Measurements from ENCODE around the gene POLR3E. TPM values are rescaled to one million over a fixed set of nuclear protein-coding genes. Genes with fewer than 3 reads are reported as not detected.
"Not testable (repeated sequence)": the region's sequence is repeated elsewhere in the genome, so short reads cannot be mapped to it uniquely, and the experiment has no call there.

The POLR3E gene
- polyA plus RNA-seq, 6 donors from 2014 or later: 8.8 to 15.9 (median 12.5) TPM

DNA sequence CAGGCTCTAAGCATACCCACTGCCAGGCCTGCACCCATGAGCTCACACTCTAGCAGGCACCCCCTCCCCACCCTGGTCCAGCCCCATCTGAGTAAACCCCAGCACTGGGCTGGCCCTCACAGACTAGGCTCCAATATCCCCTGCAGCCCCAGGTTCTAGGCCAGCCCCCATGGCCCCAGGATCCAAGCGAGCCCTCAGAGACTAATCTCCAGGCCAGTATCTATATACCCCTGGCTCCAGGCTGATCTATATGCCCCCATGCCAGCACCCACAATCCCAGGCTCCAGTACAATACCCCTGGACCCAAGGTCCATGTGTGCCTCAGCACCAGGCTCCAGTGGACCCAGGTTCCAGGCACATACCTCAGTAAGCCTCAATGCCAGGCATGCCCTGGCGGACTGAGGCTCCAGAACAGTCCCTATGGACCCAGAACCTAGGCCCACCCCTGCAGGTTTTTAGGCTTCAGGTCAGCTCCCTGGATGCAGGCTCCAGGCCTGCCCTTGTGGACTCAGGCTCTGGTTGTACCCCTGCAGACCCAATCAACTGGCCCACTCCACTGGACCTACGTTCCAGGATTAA lies 38.5 kb downstream of the POLR3E start:
- H3K4me3 Mint-ChIP-seq: no peak overlapping the region
- DNase-seq (no peak), ATAC-seq (ENCODE audit: low read depth in 2 of 2) (no peak)
- H3K4me1 Mint-ChIP-seq: no peaks in the 10 kb centered on the region
- peaks cover 21 to 53% (median 36%) of the 10 kb centered on the region in 7 donors for H3K9me3 Mint-ChIP-seq
- peak overlapping the region in 1 of 6 donors; percentile 54 for H3K27ac Mint-ChIP-seq
- no peaks in the 10 kb centered on the region for H3K27me3 Mint-ChIP-seq
- peaks cover 47 to 70% of the 10 kb centered on the region in 2 donors for H3K36me3 Mint-ChIP-seq

DNA sequence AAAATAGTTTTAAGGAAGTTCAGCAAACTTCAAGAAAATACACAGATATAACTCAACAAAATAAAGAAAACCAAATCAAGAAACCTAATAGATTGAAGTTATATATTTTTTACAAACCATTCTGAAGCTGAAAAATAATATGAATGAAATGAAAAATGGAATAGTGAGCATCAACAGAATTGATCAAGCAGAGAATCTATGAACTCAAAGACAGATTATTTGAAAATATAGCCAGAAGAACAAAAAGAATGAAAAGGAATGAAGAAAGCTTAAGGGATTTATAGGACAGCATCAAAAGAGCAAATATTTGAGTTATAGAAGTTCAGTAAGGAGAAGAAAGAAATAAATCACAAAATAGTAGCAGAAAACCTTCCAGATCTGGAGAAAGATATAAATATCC lies 39.4 kb downstream of the POLR3E start:
- Mint-ChIP-seq H3K36me3 (peaks cover 41 to 65% of the 10 kb centered on the region in 2 donors), H3K27me3 (no peaks in the 10 kb centered on the region), H3K4me1 (no peaks in the 10 kb centered on the region), H3K27ac (no peak overlapping the region), H3K9me3 (peaks cover 21 to 59% (median 39%) of the 10 kb centered on the region in 7 donors), H3K4me3 (no peak overlapping the region)
- DNase-seq: no peak
- no peak for ATAC-seq (ENCODE audit: low read depth in 2 of 2)

DNA sequence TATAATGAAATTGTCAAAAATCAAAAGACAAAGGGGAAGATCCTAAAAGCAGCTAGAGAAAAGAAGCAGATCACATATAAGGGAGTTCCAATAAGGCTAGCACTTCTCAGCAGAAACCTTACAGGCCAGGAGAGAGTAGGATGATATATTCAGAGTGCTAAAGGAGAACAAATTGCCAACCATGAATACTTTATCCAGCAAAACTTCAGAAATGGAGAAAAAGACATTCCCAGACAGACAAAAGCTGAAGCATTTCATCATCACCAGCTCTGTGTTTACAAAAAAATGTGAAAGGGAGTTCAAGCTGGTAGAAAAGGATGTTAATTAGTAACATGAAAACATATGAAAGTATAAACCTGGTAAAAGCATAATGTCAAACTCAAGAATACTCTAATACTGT lies 39.8 kb downstream of the POLR3E start:
- ATAC-seq (ENCODE audit: low read depth in 2 of 2) (no peak), DNase-seq (no peak)
- peaks cover 36 to 61% of the 10 kb centered on the region in 2 donors for H3K36me3 Mint-ChIP-seq
- H3K27me3 Mint-ChIP-seq: no peaks in the 10 kb centered on the region
- no peaks in the 10 kb centered on the region for H3K4me1 Mint-ChIP-seq
- H3K27ac Mint-ChIP-seq: no peak overlapping the region
- peaks cover 21 to 59% (median 39%) of the 10 kb centered on the region in 7 donors for H3K9me3 Mint-ChIP-seq
- H3K4me3 Mint-ChIP-seq: no peak overlapping the region

DNA sequence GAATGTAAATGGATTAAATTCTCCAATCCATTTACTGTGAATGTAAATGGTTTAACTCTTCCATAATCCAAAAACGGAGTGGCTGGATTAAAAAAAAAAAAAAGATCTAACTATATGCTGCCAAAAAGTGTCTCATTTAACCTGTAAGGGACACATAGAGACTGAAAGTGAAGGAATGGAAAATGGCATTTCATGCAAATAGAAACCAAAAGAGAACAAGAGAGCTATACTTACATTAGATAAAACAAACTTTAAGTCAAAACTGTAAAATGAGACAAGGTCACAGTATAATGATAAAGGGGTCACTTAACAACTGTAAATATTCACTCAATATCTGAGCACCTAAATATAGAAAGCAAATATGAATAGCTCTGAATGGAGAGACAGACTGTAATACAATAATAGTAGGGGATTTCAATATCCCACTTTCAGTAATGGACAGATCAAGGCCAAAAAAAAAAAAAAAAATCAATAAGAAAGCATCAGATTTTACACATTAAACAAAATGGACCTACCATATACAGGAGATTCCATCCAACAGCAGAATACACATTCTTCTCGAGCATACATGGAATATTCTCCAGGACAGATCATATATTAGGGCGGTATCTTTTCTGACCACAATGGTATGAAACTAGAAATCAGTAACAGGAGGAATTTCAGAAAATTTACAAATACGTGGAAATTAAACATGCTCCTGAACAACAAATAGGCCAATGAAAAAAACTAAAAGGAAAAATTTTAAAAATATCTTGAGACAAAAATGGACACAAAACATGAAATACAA lies 40.8 kb downstream of the POLR3E start:
- no peak overlapping the region for H3K4me3 Mint-ChIP-seq
- DNase-seq (no peak), ATAC-seq (ENCODE audit: low read depth in 2 of 2) (no peak)
- H3K4me1 Mint-ChIP-seq: no peaks in the 10 kb centered on the region
- H3K36me3 Mint-ChIP-seq: peaks cover 30 to 54% of the 10 kb centered on the region in 2 donors
- peaks cover 21 to 59% (median 39%) of the 10 kb centered on the region in 7 donors for H3K9me3 Mint-ChIP-seq
- H3K27ac Mint-ChIP-seq: peak overlapping the region in 1 of 6 donors; percentile 86
- no peaks in the 10 kb centered on the region for H3K27me3 Mint-ChIP-seq

DNA sequence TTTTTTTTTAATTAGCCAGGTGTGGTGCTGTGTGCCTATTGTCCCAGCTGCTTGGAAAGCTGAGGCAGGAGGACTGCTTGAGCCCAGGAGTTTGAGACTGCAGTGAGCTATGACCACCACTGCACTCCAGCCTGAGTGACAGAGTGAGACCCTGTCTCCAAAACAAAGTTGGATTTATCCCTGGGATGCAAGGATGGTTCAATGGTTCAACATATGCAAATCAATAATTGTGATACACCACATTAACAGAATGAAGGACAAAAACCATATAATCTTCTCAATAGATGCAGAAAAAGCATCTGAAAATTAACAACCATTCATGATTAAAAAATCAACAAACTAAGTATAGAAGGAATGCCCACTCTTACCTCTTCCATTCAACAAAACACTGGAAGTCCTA lies 43.7 kb downstream of the POLR3E start:
- ATAC-seq (ENCODE audit: low read depth in 2 of 2): no peak
- no peak for DNase-seq
- no peak overlapping the region for H3K4me3 Mint-ChIP-seq
- no peaks in the 10 kb centered on the region for H3K4me1 Mint-ChIP-seq
- no peaks in the 10 kb centered on the region for H3K27me3 Mint-ChIP-seq
- peaks cover 16 to 49% (median 35%) of the 10 kb centered on the region in 7 donors for H3K9me3 Mint-ChIP-seq
- H3K36me3 Mint-ChIP-seq: peaks cover 6 to 32% of the 10 kb centered on the region in 2 donors
- H3K27ac Mint-ChIP-seq: no peak overlapping the region

DNA sequence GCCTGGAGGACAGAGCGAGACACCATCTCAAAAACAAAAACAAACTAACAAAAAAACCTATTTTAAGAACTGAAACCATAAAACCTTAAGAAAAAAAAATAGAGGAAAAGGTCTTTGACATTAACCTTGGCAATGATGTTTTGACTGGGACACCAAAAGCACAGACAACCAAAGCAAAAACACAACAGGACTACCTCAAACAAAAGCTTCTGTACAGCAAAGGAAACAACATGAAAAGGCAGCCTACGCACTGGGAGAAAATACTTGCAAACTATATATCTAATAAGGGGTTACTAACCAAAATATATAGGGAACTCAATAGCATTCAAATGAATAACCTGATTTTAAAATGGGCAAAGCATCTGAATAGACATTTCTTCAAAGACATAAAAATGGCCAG lies 44.9 kb downstream of the POLR3E start:
- H3K4me1 Mint-ChIP-seq: no peaks in the 10 kb centered on the region

DNA sequence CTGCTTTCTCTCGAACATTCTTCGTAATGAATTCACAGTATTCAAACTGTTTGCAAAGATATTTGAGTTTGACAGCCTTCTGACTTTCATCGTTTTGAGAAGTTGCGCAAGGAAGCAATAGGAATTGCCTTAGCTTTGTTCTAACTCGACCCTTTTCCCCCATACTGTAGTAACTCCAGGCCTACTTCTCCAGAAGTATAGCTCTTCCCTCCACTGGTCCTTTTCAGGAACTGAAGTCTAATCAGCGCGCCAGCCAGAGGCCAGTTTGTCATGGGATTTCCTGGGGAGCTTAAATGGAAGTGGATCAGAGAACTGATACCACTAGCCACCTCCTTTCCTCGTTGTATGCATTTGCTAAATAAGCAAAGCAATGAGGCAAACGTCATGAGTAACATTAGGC lies 49.3 kb downstream of the POLR3E start:
- ATAC-seq (ENCODE audit: low read depth in 2 of 2) (no peak), DNase-seq (no peak)
- Mint-ChIP-seq H3K4me3 (no peak overlapping the region), H3K27me3 (no peaks in the 10 kb centered on the region), H3K27ac (peak overlapping the region in 2 of 6 donors; percentile 35 to 80), H3K9me3 (peaks cover 0 to 3% (median 0%) of the 10 kb centered on the region in 7 donors), H3K36me3 (peaks cover 7 to 17% of the 10 kb centered on the region in 2 donors), H3K4me1 (no peaks in the 10 kb centered on the region)

More for the DNA sequence above, 44.9 kb downstream of the POLR3E start:
- H3K27ac Mint-ChIP-seq: no peak overlapping the region
- H3K27me3 Mint-ChIP-seq: no peaks in the 10 kb centered on the region
- DNase-seq: no peak
- H3K9me3 Mint-ChIP-seq: peaks cover 6 to 37% (median 24%) of the 10 kb centered on the region in 7 donors
- no peak for ATAC-seq (ENCODE audit: low read depth in 2 of 2)
- H3K36me3 Mint-ChIP-seq: peaks cover 6 to 22% of the 10 kb centered on the region in 2 donors
- no peak overlapping the region for H3K4me3 Mint-ChIP-seq

DNA sequence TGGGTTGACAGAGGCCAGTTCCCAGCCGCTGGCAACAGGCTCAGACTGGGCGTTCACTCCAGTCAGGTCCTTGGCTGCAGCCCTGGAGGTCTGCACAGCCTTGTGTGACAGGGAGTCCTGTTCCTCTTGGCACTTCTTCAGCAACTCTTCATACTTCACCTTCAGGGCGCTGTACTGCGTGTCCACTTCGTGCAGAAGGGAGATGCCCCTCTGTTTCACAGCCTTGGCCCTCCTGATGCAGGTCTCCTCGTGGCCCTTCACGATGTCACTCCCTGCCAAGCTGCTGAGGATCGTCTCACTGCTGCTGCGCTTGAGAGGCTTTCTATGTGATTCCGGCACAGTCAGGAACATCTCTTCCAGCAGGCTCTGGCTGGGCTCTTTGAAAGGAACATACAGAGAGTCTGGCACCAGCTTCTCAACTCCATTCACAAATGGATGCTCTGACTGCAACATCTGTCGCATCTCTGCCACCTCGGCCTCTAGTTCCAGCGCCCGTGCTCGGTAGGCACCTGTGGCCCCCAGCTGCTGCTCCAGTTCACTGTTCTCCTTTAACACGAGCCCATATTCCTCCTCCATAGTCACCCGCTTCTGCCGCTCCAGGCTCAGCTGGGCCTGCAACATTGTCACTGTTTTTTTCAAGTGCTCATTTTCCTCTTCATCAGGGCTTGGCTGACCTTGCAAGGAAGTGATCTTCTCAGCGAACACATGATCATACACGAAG lies 50.1 kb downstream of the POLR3E start:
- DNase-seq (no peak), ATAC-seq (ENCODE audit: low read depth in 2 of 2) (no peak)
- Mint-ChIP-seq H3K27me3 (no peaks in the 10 kb centered on the region), H3K36me3 (peaks cover 7 to 17% of the 10 kb centered on the region in 2 donors), H3K27ac (peak overlapping the region in 3 of 6 donors; percentile 48 to 59 (median 55)), H3K4me3 (no peak overlapping the region), H3K4me1 (no peaks in the 10 kb centered on the region), H3K9me3 (peaks cover 0 to 2% (median 0%) of the 10 kb centered on the region in 7 donors)

DNA sequence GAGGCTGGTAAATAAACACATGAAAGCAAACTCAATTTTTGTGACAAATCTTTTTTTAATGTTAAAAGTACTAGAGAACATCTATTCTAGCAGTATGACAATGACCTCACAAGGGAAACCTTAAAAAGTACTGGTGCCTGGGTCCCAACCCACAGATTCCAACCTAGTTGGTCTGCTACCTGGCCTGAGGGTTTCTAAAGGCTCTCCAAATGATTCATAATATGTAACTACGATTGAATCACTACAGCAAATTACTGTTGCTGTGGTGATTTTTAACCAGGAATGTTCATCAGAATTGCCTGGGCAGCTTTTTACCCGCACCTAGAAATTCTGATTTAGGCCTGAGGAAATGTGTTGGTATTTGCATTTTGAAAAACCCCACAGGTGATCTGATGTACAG lies 51.1 kb downstream of the POLR3E start:
- H3K4me1 Mint-ChIP-seq: no peaks in the 10 kb centered on the region
- no peaks in the 10 kb centered on the region for H3K27me3 Mint-ChIP-seq
- ATAC-seq (ENCODE audit: low read depth in 2 of 2) (no peak), DNase-seq (no peak)
- H3K36me3 Mint-ChIP-seq: peaks cover 7 to 17% of the 10 kb centered on the region in 2 donors
- H3K9me3 Mint-ChIP-seq: peaks cover 0 to 2% (median 0%) of the 10 kb centered on the region in 7 donors
- H3K4me3 Mint-ChIP-seq: no peak overlapping the region
- peak overlapping the region in 1 of 6 donors; percentile 73 for H3K27ac Mint-ChIP-seq

DNA sequence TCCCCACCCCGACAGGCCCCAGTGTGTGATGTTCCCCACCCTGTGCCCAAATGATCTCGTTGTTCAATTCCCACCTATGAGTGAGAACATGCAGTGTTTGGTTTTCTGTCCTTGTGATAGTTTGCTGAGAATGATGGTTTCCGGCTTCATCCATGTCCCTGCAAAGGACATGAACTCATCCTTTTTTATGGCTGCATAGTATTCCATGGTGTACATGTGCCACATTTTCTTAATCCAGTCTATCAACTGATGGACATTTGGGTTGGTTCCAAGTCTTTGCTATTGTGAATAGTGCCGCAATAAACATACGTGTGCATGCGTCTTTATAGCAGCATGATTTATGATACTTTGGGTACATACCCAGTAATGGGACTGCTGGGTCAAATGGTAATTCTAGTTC lies 53.8 kb downstream of the POLR3E start:
- ATAC-seq (ENCODE audit: low read depth in 2 of 2); DNase-seq; H3K27me3 Mint-ChIP-seq; H3K27ac Mint-ChIP-seq; H3K9me3 Mint-ChIP-seq; H3K4me1 Mint-ChIP-seq; H3K4me3 Mint-ChIP-seq: not testable (repeated sequence)
- H3K36me3 Mint-ChIP-seq: peaks cover 7 to 17% of the 10 kb centered on the region in 2 donors

DNA sequence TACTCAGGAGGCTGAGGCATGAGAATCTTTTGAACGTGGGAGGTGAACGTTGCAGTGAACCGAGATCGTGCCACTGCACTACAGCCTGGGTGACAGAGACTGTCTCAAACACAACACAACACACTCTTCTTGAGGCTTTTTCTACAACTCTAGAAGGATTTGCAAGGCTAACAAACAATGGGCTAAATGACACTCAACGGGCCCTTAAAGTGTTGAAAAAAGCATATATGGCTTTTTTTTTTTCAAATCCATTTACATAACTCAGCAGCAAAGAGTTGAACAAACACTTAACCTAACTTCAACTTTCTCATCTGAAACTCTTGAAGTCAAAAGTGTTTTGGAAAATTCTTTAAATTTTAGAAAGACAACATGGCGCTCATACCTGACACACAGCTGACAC lies 54.9 kb downstream of the POLR3E start:
- no peak for ATAC-seq (ENCODE audit: low read depth in 2 of 2)
- Mint-ChIP-seq H3K36me3 (peaks cover 7 to 16% of the 10 kb centered on the region in 2 donors), H3K27ac (no peak overlapping the region), H3K27me3 (no peaks in the 10 kb centered on the region), H3K4me1 (peaks cover under 1 to 8% (median 4%) of the 10 kb centered on the region in 3 donors), H3K9me3 (peaks cover 0 to 2% (median 0%) of the 10 kb centered on the region in 7 donors), H3K4me3 (no peak overlapping the region)
- no peak for DNase-seq

DNA sequence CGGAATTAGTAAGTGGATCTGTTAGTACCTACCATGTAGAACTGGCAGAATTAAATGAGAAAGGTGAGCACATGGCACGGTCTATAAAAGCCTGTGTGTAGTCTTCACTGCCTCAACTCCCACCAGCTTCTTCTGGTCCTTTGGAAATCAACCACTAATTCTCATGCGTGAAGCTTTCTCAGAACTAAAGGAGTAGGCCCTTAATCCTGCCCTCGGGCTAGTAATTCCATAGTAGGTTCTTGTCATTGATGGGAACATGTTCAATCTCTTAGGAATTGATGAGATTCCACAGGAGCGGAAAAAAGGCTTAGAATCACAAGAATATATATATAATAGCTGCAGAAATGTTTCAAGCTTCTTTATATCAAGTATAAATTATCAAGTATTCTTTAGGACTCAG lies 55.5 kb downstream of the POLR3E start:
- no peak overlapping the region for H3K27ac Mint-ChIP-seq

DNA sequence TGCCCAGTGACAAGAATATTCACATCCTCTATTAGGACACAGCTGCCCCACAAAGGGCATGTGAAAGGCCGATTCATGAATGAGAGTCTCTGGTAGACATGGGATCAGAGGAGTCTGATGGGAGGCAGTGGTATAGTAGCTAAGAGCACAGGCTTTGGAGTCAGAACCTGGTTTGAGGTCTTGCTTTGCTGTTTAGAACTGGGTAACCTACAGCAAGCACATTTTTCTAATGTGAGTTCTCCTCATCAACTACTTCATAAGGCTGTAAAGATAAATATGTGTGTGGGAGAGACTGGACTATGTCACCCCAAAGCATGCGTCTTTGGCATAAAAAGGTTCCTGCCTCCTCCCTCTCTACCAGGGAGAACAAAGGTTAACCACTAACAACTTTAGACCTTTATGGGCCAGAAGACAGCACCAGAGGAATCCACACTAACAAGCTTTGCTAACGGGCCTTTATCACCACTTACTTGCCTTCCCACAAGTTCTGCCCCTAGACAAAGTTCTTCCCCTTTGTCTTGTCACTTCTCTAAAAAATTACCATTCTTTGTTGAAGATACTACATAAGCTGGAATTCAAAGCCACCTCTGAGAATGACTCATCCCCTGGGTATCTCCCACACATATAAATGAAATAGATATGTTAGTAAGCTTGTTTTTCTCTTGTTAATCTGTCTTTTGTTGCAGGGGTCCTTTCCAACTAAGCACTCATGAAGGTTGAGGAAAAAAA lies 56.1 kb downstream of the POLR3E start:
- H3K4me3 Mint-ChIP-seq: no peak overlapping the region
- peaks cover 0 to 10% of the 10 kb centered on the region in 2 donors for H3K36me3 Mint-ChIP-seq
- H3K27me3 Mint-ChIP-seq: no peaks in the 10 kb centered on the region
- ATAC-seq (ENCODE audit: low read depth in 2 of 2) (no peak), DNase-seq (no peak)
- H3K9me3 Mint-ChIP-seq: peaks cover 0 to 2% (median 0%) of the 10 kb centered on the region in 7 donors
- no peak overlapping the region for H3K27ac Mint-ChIP-seq
- H3K4me1 Mint-ChIP-seq: peaks cover 12 to 20% (median 15%) of the 10 kb centered on the region in 3 donors

More for the DNA sequence above, 55.5 kb downstream of the POLR3E start:
- DNase-seq: no peak
- Mint-ChIP-seq H3K4me3 (no peak overlapping the region), H3K27me3 (no peaks in the 10 kb centered on the region), H3K9me3 (peaks cover 0 to 2% (median 0%) of the 10 kb centered on the region in 7 donors), H3K36me3 (peaks cover 2 to 10% of the 10 kb centered on the region in 2 donors), H3K4me1 (peaks cover 6 to 14% (median 9%) of the 10 kb centered on the region in 3 donors)
- no peak for ATAC-seq (ENCODE audit: low read depth in 2 of 2)

Measured in naive B cell (primary cell).